Measurements from ENCODE around the gene PACRG.

The PACRG gene

DNA sequence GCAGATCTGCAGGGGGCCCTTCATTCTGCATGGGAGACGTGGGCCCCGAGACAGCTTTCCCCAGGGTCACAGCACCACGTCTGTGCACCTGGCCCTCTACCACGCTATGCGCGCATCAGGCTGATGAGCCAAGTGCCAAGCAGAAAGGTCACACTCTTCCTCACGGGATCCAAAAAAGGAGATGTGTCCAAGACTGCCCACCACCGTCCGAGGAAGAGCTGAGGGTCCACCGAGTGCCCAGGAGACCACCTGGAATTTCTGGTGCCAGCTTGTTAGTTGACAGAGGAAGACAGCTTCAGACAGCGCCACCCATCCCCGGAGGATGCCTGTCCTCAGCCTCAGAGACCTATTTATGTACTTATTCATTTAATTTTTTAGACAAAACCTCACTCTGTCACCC is 609.2 kb downstream of the PACRG start:
- DNase-seq (ENCODE audit: low read depth) = no peak

DNA sequence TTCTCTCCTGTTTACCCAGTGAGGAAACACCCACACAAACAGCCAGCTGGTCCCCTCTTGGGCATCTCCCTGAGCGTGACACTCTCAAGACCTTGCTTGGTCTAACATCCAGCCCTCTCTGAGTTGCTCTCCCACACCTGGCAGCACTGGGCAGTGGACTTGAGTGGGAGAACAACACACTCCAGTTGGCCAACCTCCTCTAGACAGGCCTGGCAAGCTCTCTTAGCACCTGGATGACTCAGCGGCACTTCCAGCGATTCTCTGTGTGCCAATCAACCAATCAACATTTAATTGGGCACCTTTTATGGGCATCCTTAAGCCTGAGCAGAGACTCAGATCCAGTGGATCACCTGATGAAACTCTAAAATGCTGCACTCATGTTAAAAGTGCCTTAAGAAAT is 610.2 kb downstream of the PACRG start:
- DNase-seq (ENCODE audit: low read depth) = no peak

DNA sequence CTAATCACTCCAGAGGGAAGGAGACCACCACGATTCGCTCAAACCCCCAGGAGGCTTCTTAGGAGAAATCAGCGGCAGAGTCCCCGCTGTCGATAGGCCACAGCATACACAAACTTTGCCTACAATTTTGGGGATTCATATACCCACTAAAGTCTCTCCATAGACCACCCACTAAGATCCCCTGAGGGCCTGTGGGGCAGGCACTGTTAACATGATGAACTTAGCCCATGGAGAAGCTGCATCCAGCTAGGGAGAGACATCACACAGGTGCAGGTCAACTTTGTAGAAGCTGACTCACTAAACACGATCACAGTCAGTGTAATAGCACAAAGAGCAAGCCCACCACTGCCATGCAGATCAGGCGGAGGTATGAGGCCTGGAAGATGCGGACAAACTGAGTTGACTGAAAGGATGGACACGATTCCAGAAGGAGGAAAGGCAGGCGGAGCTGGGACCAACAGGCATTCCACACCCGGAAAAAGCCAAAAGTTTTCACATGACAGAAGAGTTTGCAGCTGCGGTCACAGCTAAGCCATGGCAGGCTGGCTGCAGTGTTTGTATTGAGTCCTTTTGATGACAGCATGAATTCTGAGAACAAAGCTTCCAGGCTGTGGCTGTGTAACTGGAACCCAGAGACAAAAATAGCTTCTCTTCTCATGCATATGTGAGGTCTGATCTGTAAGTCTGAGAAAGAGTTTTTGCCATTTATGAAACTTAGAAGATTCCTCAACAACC is 611.1 kb downstream of the PACRG start:
- no peak for DNase-seq (ENCODE audit: low read depth)

DNA sequence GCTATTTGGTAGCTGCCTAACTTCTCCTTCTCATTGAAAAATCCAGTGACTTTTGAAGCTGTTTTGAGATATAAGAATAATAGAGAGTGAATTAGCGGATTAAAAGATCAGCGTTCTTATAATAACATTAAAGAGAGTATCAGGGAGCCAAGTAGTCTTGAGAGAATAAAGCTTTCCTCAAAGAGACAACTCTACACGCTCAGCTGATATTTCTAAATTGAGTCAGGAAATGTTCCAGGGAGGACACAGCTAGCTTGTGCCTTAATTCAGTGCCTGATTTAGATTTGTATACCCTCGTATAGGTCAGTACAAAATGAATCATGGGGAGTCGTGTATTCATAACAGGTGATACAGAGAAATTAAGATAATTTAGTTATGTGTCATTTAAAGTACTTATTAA is 611.7 kb downstream of the PACRG start:
- DNase-seq (ENCODE audit: low read depth) = no peak

DNA sequence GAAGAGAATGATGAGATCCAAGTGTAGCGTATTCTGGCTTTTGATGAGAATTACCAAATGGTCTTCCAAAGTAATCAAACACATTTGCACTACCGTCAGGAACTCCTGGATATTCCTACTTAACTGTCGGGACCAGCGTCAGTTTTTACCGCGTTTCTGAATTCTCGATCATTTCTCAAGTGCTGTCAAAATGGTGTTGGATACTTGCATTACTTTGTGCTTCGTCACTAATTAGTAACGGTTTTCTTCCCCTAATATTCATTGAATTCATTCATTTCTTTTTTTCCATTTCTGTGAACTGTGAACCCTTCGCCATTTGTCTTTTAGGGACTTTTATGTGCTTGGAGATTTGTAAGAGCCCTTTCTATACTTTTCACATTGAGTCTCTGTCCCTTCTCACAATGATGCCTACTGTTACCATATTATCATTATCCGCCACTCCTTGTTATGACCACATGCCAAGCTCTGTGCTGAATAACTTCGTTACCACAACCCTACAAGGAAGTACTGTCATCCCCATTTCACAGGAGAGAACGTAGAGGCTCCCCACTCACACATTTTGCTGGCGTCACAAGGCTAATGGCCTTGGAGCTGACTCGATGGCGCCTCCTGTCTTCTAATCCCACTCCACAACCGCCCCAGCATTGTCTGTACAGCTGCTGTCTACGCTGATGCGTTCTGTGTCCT is 612.6 kb downstream of the PACRG start:
- no peak for DNase-seq (ENCODE audit: low read depth)

DNA sequence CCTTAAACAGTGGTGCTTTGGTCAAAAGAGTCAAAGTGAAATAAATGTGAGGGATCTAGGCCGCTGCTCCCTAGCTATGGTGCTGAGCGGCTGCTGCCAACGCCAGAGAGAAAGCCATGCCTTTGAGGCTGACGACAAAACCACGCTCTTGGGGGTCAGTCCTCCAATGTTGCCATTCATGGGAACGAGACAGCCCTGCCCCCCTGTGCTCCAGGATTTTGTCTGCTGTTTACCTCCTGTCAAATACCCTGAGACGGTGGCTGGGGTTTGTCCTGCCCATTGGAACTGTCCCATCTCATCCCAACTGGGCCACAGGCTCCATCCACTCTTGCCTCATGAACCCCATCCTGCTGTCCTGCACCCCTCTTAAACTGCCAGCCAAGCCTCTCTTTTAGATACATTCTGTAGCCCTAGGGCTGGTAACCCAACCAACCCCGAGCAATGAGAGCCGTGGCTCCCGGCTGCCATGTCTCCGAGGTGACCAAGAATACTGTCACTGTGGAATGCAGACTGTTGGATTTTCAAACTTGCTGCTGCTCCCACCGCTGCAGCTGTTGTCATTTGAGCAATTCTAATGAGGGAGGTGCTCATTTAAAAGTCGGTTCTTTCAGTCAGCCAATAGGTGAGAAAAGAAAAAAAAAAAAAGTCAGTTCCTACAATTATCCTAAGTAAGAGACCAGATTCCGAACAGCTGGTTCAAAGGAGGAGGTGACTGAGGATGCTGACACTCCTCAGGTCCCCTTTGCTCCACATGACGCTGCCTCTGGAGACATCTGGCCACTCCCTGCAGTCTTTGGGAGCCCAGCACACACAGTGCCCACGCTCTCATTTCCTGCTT is 613.7 kb downstream of the PACRG start:
- DNase-seq (ENCODE audit: low read depth) = no peak

DNA sequence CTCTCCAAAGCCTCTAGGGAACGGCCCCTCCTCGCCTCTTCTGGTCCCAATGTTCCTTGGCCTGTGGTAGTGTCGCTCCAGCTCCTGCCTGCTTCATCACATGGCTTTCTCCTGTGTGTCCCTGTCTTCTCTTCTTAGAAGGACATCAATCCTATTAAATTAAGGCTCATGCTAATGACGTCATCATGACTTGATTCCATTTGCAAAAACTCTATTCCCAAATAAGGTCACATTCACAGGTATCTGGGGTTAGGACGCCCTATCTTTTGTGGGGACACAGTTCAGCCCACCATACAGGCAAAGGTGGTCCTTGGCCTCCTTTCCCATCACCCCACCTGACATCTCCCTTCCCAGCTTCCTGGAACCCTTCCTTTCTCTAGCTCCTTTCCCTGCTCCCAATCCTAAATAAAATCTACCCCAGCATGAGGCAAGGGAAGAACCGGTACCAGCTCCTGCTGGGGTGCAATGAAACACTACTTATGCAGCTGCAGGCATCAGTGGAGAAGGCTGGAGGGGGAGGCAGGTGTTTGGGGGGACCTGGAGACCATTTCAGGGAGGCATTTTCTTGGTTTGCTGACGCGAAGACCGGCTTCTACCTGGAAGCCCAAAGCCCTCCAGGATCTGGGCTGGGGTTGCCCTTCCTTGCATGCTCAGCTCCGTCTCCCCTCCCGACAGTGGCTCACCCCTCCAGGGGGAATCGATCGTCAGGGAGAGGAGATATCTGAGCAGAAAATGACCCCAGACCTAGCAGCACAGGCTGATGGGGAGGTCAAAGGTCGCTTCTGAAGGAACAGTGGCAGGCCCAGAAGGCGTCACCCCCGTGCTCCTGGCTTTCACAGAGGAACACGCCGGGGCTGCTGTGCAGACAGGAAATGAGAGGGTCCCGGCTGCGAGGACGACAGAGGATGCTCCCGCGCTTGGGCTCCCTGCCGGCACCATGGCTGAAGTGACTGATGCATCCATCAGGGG is 615.1 kb downstream of the PACRG start:
- no peak for DNase-seq (ENCODE audit: low read depth)

DNA sequence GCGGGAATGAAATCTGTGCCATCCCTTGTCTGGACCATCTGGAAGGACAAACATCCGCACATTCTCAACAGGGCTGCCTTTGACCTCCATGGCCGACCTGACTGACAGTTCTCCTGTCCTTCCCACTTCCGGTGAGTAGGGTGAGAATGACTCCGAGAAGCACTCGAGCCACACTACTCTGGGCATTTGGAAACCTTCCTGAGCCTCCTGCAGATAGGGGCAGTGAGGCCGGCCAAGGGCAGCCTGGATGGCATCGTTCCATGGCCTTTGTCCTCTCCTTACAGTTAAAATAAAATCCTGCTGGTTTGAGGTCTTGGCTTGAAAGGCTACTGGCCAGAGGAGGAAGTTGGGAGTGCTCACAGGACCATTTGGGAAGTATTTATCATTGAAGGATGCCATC is 615.8 kb downstream of the PACRG start:
- no peak for DNase-seq (ENCODE audit: low read depth)

DNA sequence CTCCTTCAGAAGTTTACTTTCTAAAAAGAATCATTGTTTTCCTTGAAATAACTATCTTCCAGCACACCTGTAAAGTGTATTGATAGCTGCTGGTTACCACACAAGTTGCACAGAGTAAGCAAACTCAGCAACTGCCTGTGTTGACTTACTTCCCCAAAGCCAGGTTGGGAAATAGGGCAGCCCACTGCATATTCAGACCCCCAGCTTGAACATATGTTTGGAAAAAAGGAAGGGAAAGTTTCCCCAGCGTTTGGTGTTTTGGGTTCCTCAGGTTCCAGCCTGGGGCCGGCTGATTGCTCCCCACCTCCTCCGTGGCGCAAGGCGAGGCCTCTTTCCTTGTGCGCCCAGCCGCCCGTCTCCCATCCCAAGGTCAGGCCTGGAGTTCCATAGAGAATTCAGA is 616.6 kb downstream of the PACRG start:
- no peak for DNase-seq (ENCODE audit: low read depth)

DNA sequence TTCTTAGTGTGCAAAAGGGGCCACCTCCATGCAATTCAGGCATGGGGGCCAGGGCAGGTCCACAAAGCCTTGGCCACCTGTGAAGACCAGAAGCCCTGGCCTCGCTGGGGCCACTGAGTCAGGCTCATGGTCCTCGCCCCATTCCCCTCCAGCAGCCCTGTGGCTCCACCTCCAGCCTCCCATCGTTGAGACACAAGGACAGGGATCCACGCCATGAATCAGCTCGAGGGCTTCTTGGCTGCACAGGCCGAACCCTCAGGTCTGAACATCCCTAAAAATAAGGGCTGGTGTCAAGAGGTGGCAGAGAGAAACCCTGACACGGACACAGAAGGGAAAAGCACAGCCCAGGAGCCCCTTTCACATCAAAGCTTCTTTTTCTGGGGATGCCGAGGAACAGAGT is 618.2 kb downstream of the PACRG start:
- DNase-seq (ENCODE audit: low read depth) = no peak

DNA sequence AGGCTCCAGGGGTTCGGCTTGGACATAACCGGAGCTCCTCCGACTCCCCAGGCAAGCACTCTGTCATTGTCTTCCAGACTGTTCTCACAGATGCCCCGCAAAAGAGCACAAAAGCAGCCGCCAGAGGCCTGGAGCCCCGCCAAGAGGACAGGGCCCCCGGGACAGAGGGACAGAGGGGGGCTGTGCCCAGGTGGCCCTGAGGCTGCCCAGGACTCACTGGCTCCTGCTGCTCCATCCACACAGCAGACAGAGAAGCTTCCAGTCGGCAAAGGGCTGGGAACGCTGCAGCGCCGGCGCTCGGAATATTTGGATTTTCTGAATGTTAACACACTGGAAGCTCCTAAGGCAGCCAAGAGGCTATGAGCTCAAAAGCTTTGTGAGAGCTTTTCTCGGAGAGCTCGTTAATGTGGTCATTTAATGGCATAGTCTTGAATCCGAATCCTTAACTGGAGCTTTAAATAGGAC is 618.8 kb downstream of the PACRG start:
- no peak for DNase-seq (ENCODE audit: low read depth)

DNA sequence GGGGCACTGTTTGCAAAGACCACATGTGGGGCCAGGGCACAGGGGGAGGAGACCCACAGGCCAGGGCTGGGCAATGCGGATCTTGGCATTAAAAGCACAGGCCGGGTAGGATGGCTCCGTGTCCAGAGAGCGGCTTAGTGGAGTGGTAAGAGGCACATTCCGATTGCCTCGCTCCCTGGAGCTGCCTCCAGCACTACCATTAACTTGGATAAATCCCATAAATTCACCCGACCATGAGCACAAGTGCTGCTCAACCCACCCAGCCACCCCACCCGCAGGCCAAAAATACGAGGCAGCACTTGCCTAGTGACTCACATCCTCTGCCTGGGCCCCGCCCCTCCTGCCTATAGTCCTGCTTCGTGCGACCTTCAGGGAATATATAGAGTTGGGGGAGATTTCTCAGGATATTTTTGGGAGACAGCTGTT is 619.3 kb downstream of the PACRG start:
- DNase-seq (ENCODE audit: low read depth) = no peak

DNA sequence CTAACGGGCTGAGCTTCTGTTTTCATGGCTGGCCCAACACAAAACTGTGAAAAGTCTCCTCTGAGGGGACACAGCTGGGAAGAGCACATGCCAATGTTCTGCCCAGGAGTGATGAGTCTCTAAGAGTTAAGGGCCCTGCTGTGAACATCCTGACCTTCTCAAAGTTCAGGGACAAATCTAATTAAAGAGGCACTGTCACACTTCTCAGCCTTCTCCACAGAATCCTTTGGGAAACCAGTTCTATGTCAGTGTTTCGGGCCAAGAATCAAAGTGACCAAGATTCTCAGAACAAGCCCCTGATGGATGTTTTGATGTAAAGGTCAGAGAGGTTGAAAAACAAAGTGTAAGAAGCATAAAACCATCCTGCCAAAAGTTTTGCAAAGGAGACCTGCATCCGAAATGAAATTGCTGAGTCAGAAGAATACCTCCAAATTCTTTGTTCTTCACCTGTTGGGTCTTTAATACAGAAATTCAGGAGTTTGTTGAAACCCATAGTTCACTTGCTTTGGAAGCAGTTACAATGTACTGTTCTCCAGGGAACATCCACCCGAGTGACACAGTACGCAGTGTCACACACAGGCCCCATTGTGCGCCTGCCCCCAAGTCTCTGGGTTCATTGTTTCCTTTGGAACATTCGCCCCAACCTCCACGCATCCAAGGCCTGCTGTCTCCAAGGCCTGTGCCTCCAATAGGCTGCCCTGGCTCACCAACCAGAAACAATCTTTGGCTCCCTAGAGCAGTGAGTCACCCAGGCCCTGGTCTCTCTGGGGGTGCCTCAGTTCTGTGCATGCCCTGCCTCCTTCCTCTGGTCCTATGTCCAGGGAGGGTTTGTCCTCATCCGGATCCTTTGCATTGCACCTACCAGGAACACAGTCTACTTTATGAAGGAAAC is 621.3 kb downstream of the PACRG start:
- no peak for DNase-seq (ENCODE audit: low read depth)

DNA sequence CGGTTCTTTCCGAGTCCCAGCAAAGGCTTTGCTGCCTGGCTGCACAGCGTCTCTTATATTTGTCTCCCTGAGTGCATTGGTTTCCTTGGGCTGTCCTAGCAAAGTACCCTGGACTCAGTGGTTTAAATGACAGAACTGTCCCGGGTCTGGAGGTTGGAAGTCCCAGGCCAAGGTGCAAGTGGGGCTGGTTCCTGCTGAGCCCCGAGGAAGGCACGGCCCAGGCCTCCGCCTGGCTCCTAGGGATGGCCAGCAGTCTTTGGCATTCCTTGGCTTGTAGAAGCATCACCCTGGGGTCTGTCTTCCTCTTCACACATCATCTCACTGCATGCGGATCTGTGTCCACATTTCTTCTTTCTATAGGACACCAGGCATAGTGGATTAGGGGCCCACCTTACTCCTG is 621.9 kb downstream of the PACRG start:
- no peak for DNase-seq (ENCODE audit: low read depth)

DNA sequence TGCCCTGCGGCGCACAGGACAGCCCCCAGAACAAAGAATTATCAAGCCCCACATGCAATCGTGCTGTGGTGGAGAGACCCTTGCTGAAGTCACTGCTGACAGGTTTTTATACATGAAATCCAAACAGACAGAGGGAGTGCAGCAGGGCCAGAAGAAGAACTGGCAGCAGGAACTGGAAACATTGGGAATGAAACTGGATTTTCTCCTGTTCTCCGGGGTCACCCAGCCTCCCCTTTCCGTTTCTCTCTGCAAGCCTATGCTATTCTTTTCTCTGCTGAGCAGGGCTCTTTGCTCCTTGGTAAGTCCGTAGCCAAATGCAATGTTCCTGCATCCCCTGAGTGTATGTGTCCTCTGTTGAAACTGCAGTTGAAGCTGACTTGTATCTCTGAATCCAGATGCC is 623.2 kb downstream of the PACRG start:
- DNase-seq (ENCODE audit: low read depth) = no peak

DNA sequence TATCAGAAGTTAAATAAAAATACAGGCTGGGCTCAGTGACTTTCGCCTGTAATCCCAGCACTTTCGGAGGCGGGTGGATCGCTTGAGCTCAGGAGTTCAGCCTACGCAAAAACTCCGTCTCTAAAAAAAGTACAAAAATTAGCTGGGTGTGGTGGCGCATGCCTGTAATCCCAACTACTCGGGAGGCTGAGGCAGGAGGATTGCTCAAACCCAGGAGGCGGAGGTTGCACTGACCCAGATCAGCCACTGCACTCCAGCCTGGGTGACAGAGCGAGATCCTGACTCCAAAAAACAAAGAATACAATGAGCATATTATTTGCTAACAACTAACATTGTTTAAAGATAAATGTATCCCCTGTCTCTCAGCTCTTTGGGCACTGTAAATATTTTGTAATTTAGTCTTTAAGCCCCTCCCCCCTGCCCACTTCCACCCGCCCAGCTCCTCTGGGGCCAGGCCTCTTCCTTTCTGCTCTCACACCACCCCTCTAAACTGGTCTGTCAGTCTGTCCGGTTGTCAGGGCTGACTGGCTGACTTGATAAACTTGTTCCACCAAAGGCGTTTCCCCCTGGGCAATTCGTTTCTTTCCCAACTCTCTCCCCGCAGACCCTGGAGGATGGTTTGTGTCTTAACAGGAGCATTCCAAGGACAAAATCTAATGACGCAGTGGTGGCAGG is 624.4 kb downstream of the PACRG start:
- no peak for DNase-seq (ENCODE audit: low read depth)

DNA sequence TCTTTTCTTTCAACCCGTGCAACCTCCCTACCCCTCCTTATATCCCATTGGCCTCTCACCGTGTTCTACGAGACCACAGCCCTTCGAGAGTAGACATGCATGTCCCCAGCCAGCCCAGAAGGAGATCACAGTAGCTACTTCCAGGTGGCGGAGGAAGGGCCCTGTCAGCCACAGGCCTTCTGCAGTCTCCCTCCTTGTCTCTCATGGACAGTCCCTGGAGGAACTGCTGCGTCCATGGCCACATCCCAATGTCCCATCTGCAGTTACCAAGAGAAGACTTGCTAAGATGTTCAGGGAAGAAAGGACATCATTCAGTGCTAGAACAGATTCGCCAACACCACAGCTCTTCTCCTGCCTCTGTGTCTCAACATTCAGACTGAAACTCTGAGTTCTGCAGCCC is 625.2 kb downstream of the PACRG start:
- no peak for DNase-seq (ENCODE audit: low read depth)

DNA sequence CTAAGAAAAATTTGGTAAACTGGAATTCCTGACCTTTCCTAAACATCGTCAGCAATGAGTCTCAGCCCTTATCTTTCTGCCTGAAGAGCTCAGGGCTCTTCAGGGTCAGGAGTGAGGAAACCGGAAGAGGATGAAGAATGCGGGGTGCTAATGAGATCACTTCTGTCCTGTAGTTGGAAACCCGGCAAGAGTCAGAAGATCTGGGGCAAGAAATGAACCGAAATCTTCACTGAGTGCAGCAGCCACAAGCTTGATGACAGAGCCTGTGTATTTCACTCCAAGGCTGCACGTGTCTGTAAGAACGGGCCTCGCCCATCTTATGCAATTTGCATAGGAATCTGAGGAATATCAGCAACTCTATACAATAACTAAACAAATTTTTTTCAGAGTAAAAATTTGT is 626.3 kb downstream of the PACRG start:
- DNase-seq (ENCODE audit: low read depth) = no peak

DNA sequence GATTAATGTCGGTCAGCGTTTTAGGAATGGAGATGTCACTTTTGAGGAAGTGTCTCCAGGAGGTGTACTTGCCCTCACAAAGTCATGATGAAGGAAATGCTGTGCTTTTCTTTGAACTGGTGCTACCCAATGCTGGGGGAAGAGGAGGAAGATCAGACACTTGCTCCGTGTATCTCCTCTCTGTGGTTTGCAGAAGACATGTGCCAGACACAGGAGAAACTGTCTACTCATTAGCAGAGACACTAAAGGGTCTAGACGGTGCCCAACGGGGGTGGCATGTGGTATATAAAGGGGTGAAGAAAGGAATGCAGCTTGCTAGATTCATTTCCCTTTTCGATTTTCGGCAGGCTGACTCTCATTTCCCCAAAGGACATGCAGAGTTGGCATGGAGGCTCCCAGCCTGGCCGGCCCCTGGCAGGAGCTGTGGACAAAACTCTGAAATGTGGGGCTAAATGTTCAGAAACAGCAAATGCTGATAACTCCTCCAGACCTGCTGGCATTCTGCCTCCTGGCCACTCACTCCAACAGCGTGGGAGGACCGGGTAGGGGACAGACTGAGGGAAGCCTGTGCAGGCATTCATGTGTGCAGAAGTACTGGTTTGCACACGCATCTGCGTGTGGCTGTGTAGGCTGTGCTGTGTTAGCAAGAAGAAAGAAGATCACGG is 627.1 kb downstream of the PACRG start:
- no peak for DNase-seq (ENCODE audit: low read depth)

Measured in stimulated activated CD8-positive, alpha-beta memory T cell treated with anti-CD3 and anti-CD28 coated beads, Interleukin-12 subunit alpha, Interleukin-12 subunit beta, amount 100 ng/mL, for 4 hours (primary cell).